K562 (cell line): Measurements from ENCODE around the gene TBL1X. TPM values are rescaled to one million over a fixed set of nuclear protein-coding genes. Genes with fewer than 3 reads are reported as not detected.

Experiments used
- ATAC-seq: fragments of 200-7000 bp; cut with Tn5 transposase; 3 replicates; pipeline ENCODE4 v1.9.1; 2020; ENCODE audit warnings: moderate library complexity
- BruUV-seq: library from RNA; stranded (reverse); fragments of 400-500 nt; replicated peaks from 2 replicates; lab custom pipeline; 2021; lab: Mats Ljungman, UMichigan
- CTCF ChIA-PET: fragments of 300-600 bp; formaldehyde crosslinking; extraction: SDS; loops from one replicate; lab custom pipeline; 2021; ENCODE audit warnings: low intra/inter-chr PET ratio; lab: Yijun Ruan, JAX
- POLR2A ChIA-PET: fragments of 300-600, 350-650 bp; sonication (Branson Sonifier 250); formaldehyde crosslinking; extraction: SDS; loops from one replicate; lab custom pipeline; 2021; ENCODE audit warnings: antibody characterized with exemption, inconsistent platforms; lab: Yijun Ruan, JAX
- DNase-seq, 4 experiments: peaks; one replicate each; pipeline versions ENCODE4 v3.0.0 to v3.0.0-alpha.2; 2011 to 2018; ENCODE audit warnings: low spot score in 3 of 4, mixed read lengths in 3 of 4; ENCODE audit errors: extremely low read depth in 1 of 4
- FAIRE-seq: peaks from 2 replicates; lab custom pipeline; 2011; peaks lifted over from hg19 to GRCh38; lab: Jason Lieb, UNC
- H2AFZ ChIP-seq: 2 replicates; pipeline ENCODE4 v1.6.0; 2011; ENCODE audit warnings: low read depth, low read length, control low read depth, inconsistent platforms
- H3K27ac ChIP-seq: fragments of 200-600 bp; 3 replicates; pipeline ENCODE4 v1.8.0; 2011; ENCODE audit warnings: low read depth, mild to moderate bottlenecking, control low read depth, inconsistent platforms, low read length, moderate library complexity, mixed read lengths; ENCODE audit errors: extremely low read depth
- H3K27me3 ChIP-seq, 2 experiments: fragments of 300-600 bp in 1 of 2; 2 replicates in 1 of 2; 3 replicates in 1 of 2; pipeline versions ENCODE4 v1.6.0 to v1.8.0; 2011; ENCODE audit warnings: inconsistent platforms in 2 of 2, low read length in 2 of 2, mild to moderate bottlenecking in 1 of 2, mixed read lengths in 1 of 2, moderate library complexity in 1 of 2; ENCODE audit not compliant: control insufficient read depth in 2 of 2, insufficient read depth in 2 of 2
- H3K36me3 ChIP-seq: fragments of 300-600 bp; 3 replicates; pipeline ENCODE4 v1.8.0; 2011; ENCODE audit warnings: mild to moderate bottlenecking, low read length, inconsistent platforms; ENCODE audit not compliant: control insufficient read depth, insufficient read depth
- H3K4me1 ChIP-seq, 2 experiments: fragments of 200-600 bp in 1 of 2; replicated peaks in 1 of 2; 2 replicates in 1 of 2; 3 replicates in 1 of 2; pipeline versions ENCODE4 v1.5.1 to v1.8.0; 2011; ENCODE audit warnings: inconsistent platforms in 2 of 2, low read length in 2 of 2, mild to moderate bottlenecking in 1 of 2, mixed read lengths in 1 of 2, moderate library complexity in 1 of 2; ENCODE audit not compliant: control insufficient read depth in 2 of 2, insufficient read depth in 2 of 2
- H3K4me2 ChIP-seq: 2 replicates; pipeline ENCODE4 v1.6.1; 2011; ENCODE audit warnings: low read length, control low read depth, inconsistent platforms, mixed read lengths; ENCODE audit not compliant: insufficient read depth
- H3K4me3 ChIP-seq: fragments of 200-600 bp; sonication (generic), shearing (Covaris generic); 2 replicates; pipeline ENCODE4 v1.5.1; 2016; ENCODE audit warnings: control low read depth, inconsistent platforms
- H3K79me2 ChIP-seq: fragments of 200-600 bp; 3 replicates; pipeline ENCODE4 v1.8.0; 2011; ENCODE audit warnings: low read length, inconsistent platforms; ENCODE audit not compliant: control insufficient read depth, insufficient read depth
- H3K9ac ChIP-seq, 2 experiments: 2 replicates each; pipeline versions ENCODE4 v1.6.0 to v1.6.1; 2011; ENCODE audit warnings: low read depth in 2 of 2, low read length in 2 of 2, control low read depth in 1 of 2, inconsistent platforms in 1 of 2, mild to moderate bottlenecking in 1 of 2, mixed read lengths in 1 of 2; ENCODE audit not compliant: insufficient read depth in 1 of 2
- H3K9me1 ChIP-seq: one replicate; pipeline ENCODE4 v1.6.0; 2011; ENCODE audit warnings: inconsistent platforms, mild to moderate bottlenecking, low read length, moderate library complexity; ENCODE audit not compliant: control insufficient read depth, insufficient read depth
- H3K9me3 ChIP-seq: replicated peaks from 2 replicates; pipeline ENCODE4 v1.5.1; 2011; ENCODE audit warnings: low read depth, low read length, inconsistent platforms; ENCODE audit not compliant: control insufficient read depth, insufficient read depth
- H4K20me1 ChIP-seq: replicated peaks from 2 replicates; pipeline ENCODE4 v1.6.1; 2011; ENCODE audit warnings: low read length, inconsistent platforms, mixed read lengths; ENCODE audit not compliant: control insufficient read depth, insufficient read depth
- CCAR2 ChIP-seq: fragments of 200-400 bp; formaldehyde crosslinking; IDR thresholded peaks from 2 replicates; pipeline ENCODE4 v1.6.1; 2017; ENCODE audit warnings: mild to moderate bottlenecking, low read depth, low read length
- CEBPG ChIP-seq, 3 experiments: fragments of 200-800 bp in 1 of 3; sonication (Bioruptor generic) in 1 of 3; sonication (generic) in 1 of 3; formaldehyde crosslinking in 1 of 3; IDR thresholded peaks in 2 of 3; conservative IDR thresholded peaks in 1 of 3; 2 replicates each; pipeline versions ENCODE4 v1.6.1 to v1.8.0; 2016 to 2022; ENCODE audit warnings: missing compliant biosample characterization in 2 of 3, missing genetic modification characterization in 2 of 3, mild to moderate bottlenecking in 1 of 3, missing genetic modification reagents in 1 of 3
- JUND ChIP-seq, 2 experiments: IDR thresholded peaks; 2 replicates in 1 of 2; 3 replicates in 1 of 2; pipeline ENCODE4 v1.6.1; 2011; ENCODE audit warnings: borderline replicate concordance in 2 of 2, low read depth in 2 of 2, low read length in 2 of 2, improper control_type of control experiment in 1 of 2, missing biosample characterization in 1 of 2, missing genetic modification characterization in 1 of 2, missing genetic modification reagents in 1 of 2
- NBN ChIP-seq: fragments of 450-650 bp; IDR thresholded peaks from 2 replicates; pipeline ENCODE4 v1.6.1; 2016; ENCODE audit warnings: low read depth, mild to moderate bottlenecking
- YY1 ChIP-seq, 3 experiments: IDR thresholded peaks; 2 replicates each; pipeline ENCODE4 v1.6.1; 2011; ENCODE audit warnings: low read length in 2 of 3, mild to moderate bottlenecking in 2 of 3, moderate library complexity in 2 of 3, borderline replicate concordance in 1 of 3, control low read depth in 1 of 3, low read depth in 1 of 3; ENCODE audit not compliant: insufficient read depth in 3 of 3, insufficient replicate concordance in 2 of 3, control insufficient read depth in 1 of 3, insufficient read length in 1 of 3; ENCODE audit errors: extremely low read depth in 1 of 3
- ZBTB40 ChIP-seq, 2 experiments: fragments of 450-650 bp in 1 of 2; sonication (generic) in 1 of 2; formaldehyde crosslinking in 1 of 2; IDR thresholded peaks; 2 replicates each; pipeline versions ENCODE4 v1.7.1 to v1.9.0; 2016 to 2022; ENCODE audit warnings: inconsistent platforms in 1 of 2, mild to moderate bottlenecking in 1 of 2, missing genetic modification reagents in 1 of 2
- ZNF3 ChIP-seq: fragments of 250-450 bp; sonication (Bioruptor Pico); IDR thresholded peaks from 2 replicates; pipeline ENCODE4 v1.5.0; 2021; ENCODE audit warnings: mild to moderate bottlenecking, moderate library complexity
- ZNF75A ChIP-seq: fragments of 450-650 bp; formaldehyde crosslinking; IDR thresholded peaks from 2 replicates; pipeline ENCODE4 v1.4.0; 2020; ENCODE audit warnings: mild to moderate bottlenecking
- ZNF778 ChIP-seq: fragments of 450-650 bp; formaldehyde crosslinking; IDR thresholded peaks from 2 replicates; pipeline ENCODE4 v1.4.0; 2020; ENCODE audit warnings: mild to moderate bottlenecking, moderate library complexity
- WGBS: fragments of 100-300 bp; shearing (Covaris generic); methylation state at CpG from one replicate; pipeline ENCODE4 v1.1.6; 2016; ENCODE audit warnings: low coverage, mixed read lengths; ENCODE audit not compliant: insufficient coverage; ENCODE audit errors: missing lambda C conversion rate; 5-methylcytosine and 5-hydroxymethylcytosine counted together
- in situ Hi-C: fragments of 300-500 bp; cut with MboI; formaldehyde crosslinking; loops from 4 replicates; pipeline ENCODE4 v1.15.0; 2018; ENCODE audit warnings: inconsistent platforms, mixed read lengths
- intact Hi-C: fragments of 100-400 bp; cut with micrococcal nuclease; formaldehyde crosslinking; loops from 2 replicates; pipeline ENCODE4 v1.14.2; 2022
- polyA plus RNA-seq, 8 experiments: library from polyadenylated mRNA; depleted of rRNA in 4 of 8; stranded (reverse) in 5 of 8; unstranded in 3 of 8; fragments of >200 nt; fragmentation: Nextera tagmentation in 2 of 8; fragmentation: Illumina TruSeq in 1 of 8; extraction: Ambion mirVana in 2 of 8; extraction: Trizol in 1 of 8; gene quantifications; 2 replicates each; pipeline versions ENCODE4 v1.2.1 to v1.2.3, GENCODE V29; 2011 to 2014; ENCODE audit warnings: inconsistent platforms in 1 of 8, missing spikeins in 1 of 8
- total RNA-seq, 7 experiments: library from RNA; depleted of rRNA in 6 of 7; stranded (reverse); fragments of >200 nt in 6 of 7; fragmentation: Illumina TruSeq in 2 of 7; extraction: Trizol in 2 of 7; gene quantifications; 2 replicates each; pipeline versions ENCODE4 v1.2.1 to v1.2.3, GENCODE V29; 2011 to 2021; ENCODE audit warnings: low replicate concordance in 1 of 7

Gene TBL1X
- total and polyA plus RNA-seq, 9 of the 15 experiments (the other 6 are each of a cell fraction or from before 2014, with no cell fraction given) = 6.0 to 49.6 (median 19.7) TPM

GRCh38 chrX:9646471-9647224, 181.8 kb downstream of the TBL1X start:
- Histone ChIP-seq H3K9me3 (no peaks in the 10 kb centered on the region), H3K4me2 (peak overlapping the region; percentile 51), H3K4me1 (peaks cover 3 to 6% of the 10 kb centered on the region in 2 experiments; a peak in 2 of 5 replicates), H2AFZ (no peak overlapping the region), H3K79me2 (peaks cover 2% of the 10 kb centered on the region; the same call in 1 of the 3 replicates), H3K9me1 (no peaks in the 10 kb centered on the region), H3K9ac (no peak overlapping the region), H3K27me3 (no peaks in the 10 kb centered on the region), H3K4me3 (no peak overlapping the region), H3K36me3 (no peaks in the 10 kb centered on the region; the same call in 2 of the 3 replicates), H3K27ac (no peak overlapping the region), H4K20me1 (peaks cover 3% of the 10 kb centered on the region; the same call in 1 of the 2 replicates)
- DNase-seq (peak in 3 of 4 experiments; percentile 8 to 54 (median 52)), FAIRE-seq (peak; percentile 79), ATAC-seq (peak; percentile 94)
- BruUV-seq = no TSS peak
- WGBS = 22% methylated on average over 12 of the region's 12 CpGs
- in situ Hi-C loops (no loop called here), intact Hi-C loops (loop anchor here (10.0 kb wide), 1 partner anchor 182 kb away; the partner anchor contains the start of gene TBL1X)
- ChIA-PET CTCF (interaction anchor here (1.3 kb wide), 1 partner anchor 473 kb away, joined by 5 read pairs; no protein-coding TSS in a partner anchor), POLR2A (interaction anchor here (0.6 to 1.6 kb wide), 3 partner anchors 9 to 229 kb away, joined by 3 to 4 read pairs (median 3); no protein-coding TSS in a partner anchor)
- TF ChIP-seq ZBTB40 (IDR thresholded peaks at IDR 0.05) = no peak
- TF ChIP-seq ZBTB40 (CRISPR knock-in tag; IDR thresholded peaks at IDR 0.05) = no peak
- TF ChIP-seq CEBPG (CRISPR knock-in tag; IDR thresholded peaks at IDR 0.05) = peak; percentile 11; the same call in 1 of the 2 replicates
- no peak for TF ChIP-seq CEBPG (tag; conservative IDR thresholded peaks at IDR 0.05 in 1 of 2, IDR thresholded peaks at IDR 0.05 in 1 of 2)
- no peak for TF ChIP-seq CCAR2
- peak; percentile 38; the same call in 1 of the 2 replicates for TF ChIP-seq JUND (IDR thresholded peaks at IDR 0.05; ENCODE audit: borderline replicate concordance, low read depth, low read length)
- TF ChIP-seq JUND (tag; IDR thresholded peaks at IDR 0.05; ENCODE audit: borderline replicate concordance, low read depth, low read length) = no peak; the same call in 2 of the 3 replicates
- TF ChIP-seq YY1 (IDR thresholded peaks at IDR 0.05; ENCODE audit: borderline replicate concordance in 1 of 3, control insufficient read depth in 1 of 3, extremely low read depth in 1 of 3, insufficient read depth in 3 of 3, insufficient read length in 1 of 3, insufficient replicate concordance in 2 of 3, low read depth in 1 of 3, low read length in 2 of 3) = peak in 1 of 3 experiments; percentile 10
- TF ChIP-seq NBN = no peak
- no peak for TF ChIP-seq ZNF75A (CRISPR knock-in tag)
- TF ChIP-seq ZNF3 = no peak
- TF ChIP-seq ZNF778 (CRISPR knock-in tag) = no peak
